Measurements from ENCODE around the gene NOP56. TPM values are rescaled to one million over a fixed set of nuclear protein-coding genes. Genes with fewer than 3 reads are reported as not detected.

NOP56 gene
- total RNA-seq, 6 experiments from 2014 or later, result 32.7 to 60.9 (median 42.7) TPM

DNA sequence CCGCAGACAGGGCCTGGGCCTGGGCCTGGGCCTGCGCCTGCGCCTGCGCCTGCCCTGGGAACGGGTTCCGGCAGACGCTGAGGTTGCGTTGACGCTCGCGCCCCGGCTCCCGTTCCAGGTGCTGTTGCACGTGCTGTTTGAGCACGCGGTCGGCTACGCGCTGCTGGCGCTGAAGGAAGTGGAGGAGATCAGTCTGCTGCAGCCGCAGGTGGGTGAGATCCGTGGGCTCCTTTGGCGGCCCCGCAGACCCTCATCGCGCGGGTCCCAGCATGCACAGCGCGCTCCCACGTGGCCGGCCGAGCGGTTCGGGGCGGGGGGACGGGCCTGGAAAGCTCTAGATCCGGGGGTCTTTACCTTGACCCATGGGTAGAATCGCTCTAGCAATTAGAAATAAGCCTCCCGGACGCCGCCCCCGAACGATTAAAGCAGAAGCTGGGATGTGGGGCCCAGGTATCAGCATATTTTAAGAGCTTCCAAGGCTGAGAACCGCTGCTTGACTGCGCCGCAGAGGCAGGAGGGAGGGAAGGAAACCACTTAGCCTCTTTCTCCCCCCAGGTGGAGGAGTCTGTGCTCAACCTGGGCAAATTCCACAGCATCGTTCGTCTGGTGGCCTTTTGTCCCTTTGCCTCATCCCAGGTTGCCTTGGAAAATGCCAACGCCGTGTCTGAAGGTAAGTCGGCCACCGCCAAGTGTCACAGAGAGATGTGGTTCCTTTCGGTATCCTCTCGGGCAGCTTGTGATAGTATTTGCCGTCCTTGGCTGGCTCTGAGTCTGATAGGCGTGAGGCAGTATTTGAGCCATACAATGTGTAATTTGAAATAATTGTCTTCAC lies 508 bp downstream of the NOP56 start:
- H3K36me3 ChIP-seq, result peaks cover 9 to 40% (median 28%) of the 10 kb centered on the region in 4 donors
- ATAC-seq, result peak; percentile 48 to 61 (median 58)
- H3K4me1 ChIP-seq, result peaks cover 0 to 17% (median 5%) of the 10 kb centered on the region in 4 donors
- H3K27me3 ChIP-seq, result no peaks in the 10 kb centered on the region
- peak; percentile 57 for TF ChIP-seq POLR2A (IDR thresholded peaks at IDR 0.05)
- TF ChIP-seq, protein P1, sequence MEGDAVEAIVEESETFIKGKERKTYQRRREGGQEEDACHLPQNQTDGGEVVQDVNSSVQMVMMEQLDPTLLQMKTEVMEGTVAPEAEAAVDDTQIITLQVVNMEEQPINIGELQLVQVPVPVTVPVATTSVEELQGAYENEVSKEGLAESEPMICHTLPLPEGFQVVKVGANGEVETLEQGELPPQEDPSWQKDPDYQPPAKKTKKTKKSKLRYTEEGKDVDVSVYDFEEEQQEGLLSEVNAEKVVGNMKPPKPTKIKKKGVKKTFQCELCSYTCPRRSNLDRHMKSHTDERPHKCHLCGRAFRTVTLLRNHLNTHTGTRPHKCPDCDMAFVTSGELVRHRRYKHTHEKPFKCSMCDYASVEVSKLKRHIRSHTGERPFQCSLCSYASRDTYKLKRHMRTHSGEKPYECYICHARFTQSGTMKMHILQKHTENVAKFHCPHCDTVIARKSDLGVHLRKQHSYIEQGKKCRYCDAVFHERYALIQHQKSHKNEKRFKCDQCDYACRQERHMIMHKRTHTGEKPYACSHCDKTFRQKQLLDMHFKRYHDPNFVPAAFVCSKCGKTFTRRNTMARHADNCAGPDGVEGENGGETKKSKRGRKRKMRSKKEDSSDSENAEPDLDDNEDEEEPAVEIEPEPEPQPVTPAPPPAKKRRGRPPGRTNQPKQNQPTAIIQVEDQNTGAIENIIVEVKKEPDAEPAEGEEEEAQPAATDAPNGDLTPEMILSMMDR (IDR thresholded peaks at IDR 0.05), result no peak
- peak overlapping the region; percentile 91 to 99 (median 92) for H3K4me3 ChIP-seq
- 0% methylated on average over 9 of the region's 56 CpGs for WGBS (ENCODE audit: insufficient coverage, low coverage, low lambda C conversion rate, missing lambda C conversion rate)
- no peak for DNase-seq
- intact Hi-C loops (cut with DNase I), result no loop called here
- H3K9me3 ChIP-seq, result no peaks in the 10 kb centered on the region
- H3K27ac ChIP-seq, result peak overlapping the region; percentile 53 to 72 (median 69)

DNA sequence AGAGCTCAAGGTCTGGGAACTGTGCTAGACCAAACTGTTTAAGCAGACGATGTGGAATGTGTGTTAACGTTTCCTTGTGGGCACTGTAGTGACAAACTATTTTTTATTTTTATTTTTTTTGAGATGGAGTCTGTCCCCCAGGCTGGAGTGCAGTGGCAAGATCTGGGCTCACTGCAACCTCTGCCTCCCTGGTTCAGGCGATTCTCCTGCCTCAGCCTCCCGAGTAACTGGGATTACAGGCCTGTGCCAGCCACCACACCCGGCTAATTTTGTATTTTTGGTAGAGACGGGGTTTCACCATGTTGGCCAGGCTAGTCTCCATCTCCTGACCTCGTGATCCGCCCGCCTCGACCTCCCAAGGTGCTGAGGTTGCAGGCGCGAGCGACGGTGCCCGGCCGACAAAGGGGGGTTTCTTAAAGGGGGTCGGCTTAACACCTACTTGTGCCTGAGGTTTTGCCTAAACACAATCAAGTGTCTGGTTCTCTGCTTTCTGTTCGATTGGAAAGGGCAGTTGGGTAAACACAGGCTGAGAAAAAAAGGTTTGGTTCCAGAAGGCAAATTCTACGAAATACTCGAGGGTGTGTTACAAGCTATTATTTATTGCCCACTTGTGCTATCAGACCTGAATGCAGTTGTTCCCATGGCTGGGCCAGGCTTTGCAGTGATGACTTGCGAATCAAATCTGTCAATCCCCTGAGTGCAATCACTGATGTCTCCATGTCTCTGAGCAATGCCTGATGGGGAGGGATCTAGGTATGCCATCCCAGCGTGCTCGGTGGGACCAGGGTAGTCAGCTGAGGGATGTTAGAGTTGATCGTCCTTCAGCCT lies 1.3 kb downstream of the NOP56 start:
- WGBS (ENCODE audit: insufficient coverage, low coverage, low lambda C conversion rate, missing lambda C conversion rate), result 46% methylated on average over 24 of the region's 24 CpGs
- Histone ChIP-seq H3K4me1 (peaks cover 0 to 17% (median 5%) of the 10 kb centered on the region in 4 donors), H3K27me3 (no peaks in the 10 kb centered on the region), H3K36me3 (peaks cover 9 to 48% (median 31%) of the 10 kb centered on the region in 4 donors), H3K4me3 (peak overlapping the region; percentile 91 to 99 (median 92)), H3K9me3 (no peaks in the 10 kb centered on the region), H3K27ac (peak overlapping the region in 1 of 3 donors; percentile 69)
- ATAC-seq (no peak), DNase-seq (no peak)
- TF ChIP-seq POLR2A (IDR thresholded peaks at IDR 0.05), result no peak
- TF ChIP-seq, protein P1 (IDR thresholded peaks at IDR 0.05), result no peak
- intact Hi-C loops (cut with DNase I), result no loop called here

DNA sequence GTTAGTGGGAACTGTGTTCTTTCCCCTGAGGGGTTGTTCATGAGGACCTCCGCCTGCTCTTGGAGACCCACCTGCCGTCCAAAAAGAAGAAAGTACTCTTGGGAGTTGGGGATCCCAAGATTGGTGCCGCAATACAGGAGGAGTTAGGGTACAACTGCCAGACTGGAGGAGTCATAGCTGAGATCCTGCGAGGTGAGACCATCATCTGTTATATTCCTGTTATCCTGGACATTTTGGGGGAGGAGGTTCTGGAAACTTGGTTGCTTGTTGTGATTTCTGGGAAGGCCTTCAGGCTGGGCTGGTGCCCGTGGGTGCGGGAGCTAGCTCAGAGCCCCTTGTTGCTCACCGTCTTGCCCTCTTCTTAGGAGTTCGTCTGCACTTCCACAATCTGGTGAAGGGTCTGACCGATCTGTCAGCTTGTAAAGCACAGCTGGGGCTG lies 2.0 kb downstream of the NOP56 start:
- TF ChIP-seq, protein P1 (IDR thresholded peaks at IDR 0.05), result no peak
- no peak for TF ChIP-seq POLR2A (IDR thresholded peaks at IDR 0.05)
- intact Hi-C loops (cut with DNase I), result no loop called here
- no peak overlapping the region for H3K4me3 ChIP-seq
- 86% methylated on average over 2 of the region's 9 CpGs for WGBS (ENCODE audit: insufficient coverage, low coverage, low lambda C conversion rate, missing lambda C conversion rate)
- no peak overlapping the region for H3K27ac ChIP-seq
- peaks cover 0 to 17% (median 5%) of the 10 kb centered on the region in 4 donors for H3K4me1 ChIP-seq
- no peak for ATAC-seq
- DNase-seq, result no peak
- no peaks in the 10 kb centered on the region for H3K9me3 ChIP-seq
- H3K36me3 ChIP-seq, result peaks cover 9 to 53% (median 32%) of the 10 kb centered on the region in 4 donors
- no peaks in the 10 kb centered on the region for H3K27me3 ChIP-seq

DNA sequence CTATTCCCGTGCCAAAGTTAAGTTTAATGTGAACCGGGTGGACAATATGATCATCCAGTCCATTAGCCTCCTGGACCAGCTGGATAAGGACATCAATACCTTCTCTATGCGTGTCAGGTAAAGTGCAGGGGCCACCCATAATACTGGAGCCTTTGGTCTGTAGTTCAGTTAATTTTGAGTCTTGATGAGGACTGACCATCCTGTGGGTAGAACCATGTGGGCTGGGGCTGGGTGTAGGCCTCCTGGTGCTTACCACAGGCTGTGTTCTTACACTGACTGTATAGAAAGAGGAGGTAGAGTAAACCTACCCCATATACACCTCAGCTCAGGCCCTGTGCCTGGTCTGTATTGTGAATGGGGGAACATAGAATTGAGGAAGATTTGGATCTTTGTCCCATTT lies 2.4 kb downstream of the NOP56 start:
- TF ChIP-seq, protein P1 (IDR thresholded peaks at IDR 0.05), result no peak
- no peak for TF ChIP-seq POLR2A (IDR thresholded peaks at IDR 0.05)
- H3K4me1 ChIP-seq, result peaks cover 0 to 17% (median 5%) of the 10 kb centered on the region in 4 donors
- DNase-seq, result no peak
- intact Hi-C loops (cut with DNase I), result no loop called here
- ATAC-seq, result no peak
- no peak overlapping the region for H3K4me3 ChIP-seq
- 90% methylated on average over 3 of the region's 3 CpGs for WGBS (ENCODE audit: insufficient coverage, low coverage, low lambda C conversion rate, missing lambda C conversion rate)
- no peaks in the 10 kb centered on the region for H3K9me3 ChIP-seq
- H3K27me3 ChIP-seq, result no peaks in the 10 kb centered on the region
- peaks cover 9 to 58% (median 34%) of the 10 kb centered on the region in 4 donors for H3K36me3 ChIP-seq
- H3K27ac ChIP-seq, result no peak overlapping the region

Measured in right lobe of liver (tissue), 6 donors.